Panc1 (cell line): ENCODE data around the gene TRAK1. TPM values are rescaled to one million over a fixed set of nuclear protein-coding genes. Genes with fewer than 3 reads are reported as not detected.

ENCODE experiments used
- ATAC-seq: fragments of 200-7000 bp; cut with Tn5 transposase; 2 replicates; pipeline ENCODE4 v1.9.1; 2020; ENCODE audit warnings: mild to moderate bottlenecking, moderate library complexity
- BruUV-seq: library from RNA; stranded (reverse); fragments of 400-500 nt; replicated peaks from 2 replicates; lab custom pipeline; 2021; lab: Mats Ljungman, UMichigan
- CTCF ChIA-PET: fragments of 300-600 bp; sonication (Branson Sonifier 250); formaldehyde crosslinking; loops from one replicate; lab custom pipeline; 2022; ENCODE audit warnings: antibody characterized with exemption; lab: Charles Lee
- POLR2A ChIA-PET: fragments of 300-600 bp; sonication (Branson Sonifier 250); formaldehyde crosslinking; loops from one replicate; lab custom pipeline; 2022; ENCODE audit warnings: antibody characterized with exemption; lab: Charles Lee
- DNase-seq: peaks from one replicate; pipeline ENCODE4 v3.0.0-alpha.2; 2010; ENCODE audit warnings: low read depth, low spot score
- H3K27ac ChIP-seq: 2 replicates; pipeline ENCODE4 v1.5.1; 2011; ENCODE audit warnings: mild to moderate bottlenecking, low read length, inconsistent platforms
- H3K27me3 ChIP-seq: fragments of 200-500 bp; sonication (Bioruptor generic); 2 replicates; pipeline ENCODE4 v1.6.0; 2014; ENCODE audit warnings: low read length, inconsistent platforms; ENCODE audit not compliant: control insufficient read depth, insufficient read depth
- H3K36me3 ChIP-seq: fragments of 200-500 bp; sonication (Bioruptor generic); 2 replicates; pipeline ENCODE4 v1.5.1; 2014; ENCODE audit warnings: inconsistent platforms, mild to moderate bottlenecking, low read length, moderate library complexity; ENCODE audit not compliant: control insufficient read depth, insufficient read depth
- H3K4me1 ChIP-seq: 2 replicates; pipeline ENCODE4 v1.5.1; 2011; ENCODE audit warnings: inconsistent platforms, mild to moderate bottlenecking, low read length, moderate library complexity; ENCODE audit not compliant: control insufficient read depth, insufficient read depth
- H3K4me3 ChIP-seq, 2 experiments: 2 replicates each; pipeline ENCODE4 v1.5.1; 2011 to 2012; ENCODE audit warnings: low read depth in 2 of 2, low read length in 2 of 2, mild to moderate bottlenecking in 2 of 2, inconsistent platforms in 1 of 2, moderate library complexity in 1 of 2
- H3K9me3 ChIP-seq: fragments of 200-500 bp; sonication (Bioruptor generic); 2 replicates; pipeline ENCODE4 v1.5.1; 2014; ENCODE audit warnings: low read depth, mild to moderate bottlenecking, inconsistent platforms, low read length, moderate library complexity; ENCODE audit not compliant: control insufficient read depth, insufficient read depth
- CTCF ChIP-seq: fragments of 450-650 bp; IDR thresholded peaks from 2 replicates; pipeline ENCODE4 v1.5.1; 2017; ENCODE audit warnings: mild to moderate bottlenecking
- POLR2AphosphoS5 ChIP-seq: IDR thresholded peaks from 2 replicates; pipeline ENCODE4 v1.6.1; 2012; ENCODE audit warnings: mild to moderate bottlenecking, low read depth, low read length, moderate library complexity
- SIN3A ChIP-seq: IDR thresholded peaks from 2 replicates; pipeline ENCODE4 v1.6.1; 2012; ENCODE audit warnings: low read depth, mild to moderate bottlenecking, low read length, moderate library complexity, borderline replicate concordance; ENCODE audit not compliant: insufficient read depth
- TCF7L2 ChIP-seq: IDR thresholded peaks from 2 replicates; pipeline ENCODE4 v1.6.1; 2011; ENCODE audit warnings: mild to moderate bottlenecking, low read depth, low read length, inconsistent platforms
- in situ Hi-C: cut with HindIII; loops from 2 replicates; pipeline ENCODE4 v1.10.0; 2016; ENCODE audit warnings: low sequenced_read_pairs, low pct_unique_long_range_greater_than_20kb
- intact Hi-C: fragments of 100-400 bp; cut with micrococcal nuclease; formaldehyde crosslinking; loops from one replicate; pipeline ENCODE4 v1.10.0; 2022; ENCODE audit not compliant: unreplicated experiment
- total RNA-seq: library from RNA; stranded (reverse); gene quantifications from one replicate; pipeline ENCODE4 v1.2.1, GENCODE V29; 2021; ENCODE audit not compliant: unreplicated experiment
- TF ChIP-seq, protein P1 (sequence below), 2 experiments: IDR thresholded peaks; 2 replicates each; pipeline ENCODE4 v1.6.1; 2011 to 2012; ENCODE audit warnings: low read depth in 2 of 2, control low read depth in 1 of 2, low read length in 1 of 2, mild to moderate bottlenecking in 1 of 2, moderate library complexity in 1 of 2; ENCODE audit not compliant: insufficient read depth in 1 of 2

The TRAK1 gene
- total RNA-seq, 1 experiment from 2014 or later, result 38.4 TPM

GRCh38 chr3:42236611-42237010, 145.5 kb downstream of the TRAK1 start:
- TF ChIP-seq, protein P1, sequence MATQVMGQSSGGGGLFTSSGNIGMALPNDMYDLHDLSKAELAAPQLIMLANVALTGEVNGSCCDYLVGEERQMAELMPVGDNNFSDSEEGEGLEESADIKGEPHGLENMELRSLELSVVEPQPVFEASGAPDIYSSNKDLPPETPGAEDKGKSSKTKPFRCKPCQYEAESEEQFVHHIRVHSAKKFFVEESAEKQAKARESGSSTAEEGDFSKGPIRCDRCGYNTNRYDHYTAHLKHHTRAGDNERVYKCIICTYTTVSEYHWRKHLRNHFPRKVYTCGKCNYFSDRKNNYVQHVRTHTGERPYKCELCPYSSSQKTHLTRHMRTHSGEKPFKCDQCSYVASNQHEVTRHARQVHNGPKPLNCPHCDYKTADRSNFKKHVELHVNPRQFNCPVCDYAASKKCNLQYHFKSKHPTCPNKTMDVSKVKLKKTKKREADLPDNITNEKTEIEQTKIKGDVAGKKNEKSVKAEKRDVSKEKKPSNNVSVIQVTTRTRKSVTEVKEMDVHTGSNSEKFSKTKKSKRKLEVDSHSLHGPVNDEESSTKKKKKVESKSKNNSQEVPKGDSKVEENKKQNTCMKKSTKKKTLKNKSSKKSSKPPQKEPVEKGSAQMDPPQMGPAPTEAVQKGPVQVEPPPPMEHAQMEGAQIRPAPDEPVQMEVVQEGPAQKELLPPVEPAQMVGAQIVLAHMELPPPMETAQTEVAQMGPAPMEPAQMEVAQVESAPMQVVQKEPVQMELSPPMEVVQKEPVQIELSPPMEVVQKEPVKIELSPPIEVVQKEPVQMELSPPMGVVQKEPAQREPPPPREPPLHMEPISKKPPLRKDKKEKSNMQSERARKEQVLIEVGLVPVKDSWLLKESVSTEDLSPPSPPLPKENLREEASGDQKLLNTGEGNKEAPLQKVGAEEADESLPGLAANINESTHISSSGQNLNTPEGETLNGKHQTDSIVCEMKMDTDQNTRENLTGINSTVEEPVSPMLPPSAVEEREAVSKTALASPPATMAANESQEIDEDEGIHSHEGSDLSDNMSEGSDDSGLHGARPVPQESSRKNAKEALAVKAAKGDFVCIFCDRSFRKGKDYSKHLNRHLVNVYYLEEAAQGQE (IDR thresholded peaks at IDR 0.05; ENCODE audit: insufficient read depth in 1 of 2, low read depth in 2 of 2, low read length in 1 of 2), result no peak
- TF ChIP-seq POLR2AphosphoS5 (no peak), SIN3A (no peak), TCF7L2 (no peak), CTCF (no peak)
- no TSS peak for BruUV-seq
- no peaks in the 10 kb centered on the region; the same call in 1 of the 2 replicates for H3K9me3 ChIP-seq
- no peak for ATAC-seq
- no peak overlapping the region for H3K4me3 ChIP-seq
- intact Hi-C loops (no loop called here), in situ Hi-C loops (no loop called here)
- ChIA-PET CTCF (interaction anchor here (0.6 kb wide), 1 partner anchor 309 kb away, joined by 5 read pairs; no protein-coding TSS in a partner anchor), POLR2A (no interaction called here)
- DNase-seq, result no peak
- H3K27me3 ChIP-seq, result no peaks in the 10 kb centered on the region
- H3K27ac ChIP-seq, result no peak overlapping the region
- no peaks in the 10 kb centered on the region for H3K36me3 ChIP-seq
- H3K4me1 ChIP-seq, result no peaks in the 10 kb centered on the region

DNA sequence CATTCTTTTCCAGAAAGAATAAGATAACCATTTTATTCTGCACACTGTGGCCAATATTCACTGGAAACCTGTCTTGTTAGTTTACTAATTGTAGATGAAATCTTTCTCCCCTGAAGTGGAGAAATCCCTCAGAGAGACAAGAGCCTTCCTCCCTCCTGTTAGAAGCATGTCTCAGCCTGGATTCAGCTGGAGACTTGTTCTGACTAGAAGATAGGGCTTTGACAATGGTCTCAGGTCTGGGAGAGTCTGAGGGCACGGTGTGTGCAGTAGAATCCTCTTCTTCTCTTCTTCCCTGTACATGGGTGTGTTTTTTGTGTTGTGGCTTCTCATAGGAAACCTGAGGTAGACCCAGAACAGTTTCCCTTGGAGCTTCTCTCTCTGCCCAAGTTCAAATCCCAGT, 154.9 kb downstream of the TRAK1 start:
- BruUV-seq, result no TSS peak
- intact Hi-C loops, result loop anchor here (5.0 kb wide), 1 partner anchor 301 kb away; no protein-coding TSS in a partner anchor
- no peak for TF ChIP-seq SIN3A
- no peak for TF ChIP-seq CTCF
- TF ChIP-seq POLR2AphosphoS5, result no peak
- TF ChIP-seq TCF7L2, result no peak
- TF ChIP-seq, protein P1 (IDR thresholded peaks at IDR 0.05; ENCODE audit: insufficient read depth in 1 of 2, low read depth in 2 of 2, low read length in 1 of 2), result no peak
- Histone ChIP-seq H3K27me3 (no peaks in the 10 kb centered on the region; the same call in 1 of the 2 replicates), H3K36me3 (no peaks in the 10 kb centered on the region), H3K4me3 (no peak overlapping the region), H3K9me3 (no peaks in the 10 kb centered on the region), H3K27ac (no peak overlapping the region), H3K4me1 (no peaks in the 10 kb centered on the region)
- no peak for DNase-seq
- CTCF ChIA-PET, result interaction anchor here (1.0 kb wide), 1 partner anchor 197 kb away, joined by 3 read pairs; no protein-coding TSS in a partner anchor
- POLR2A ChIA-PET, result no interaction called here
- no peak for ATAC-seq
- in situ Hi-C loops, result no loop called here
